GM12891 (cell line): ENCODE results near the gene CRADD.

Experiments
- PAX5 ChIP-seq: IDR thresholded peaks from 2 replicates; pipeline ENCODE4 v1.6.1; 2011; ENCODE audit warnings: low read length, moderate library complexity, mild to moderate bottlenecking; ENCODE audit not compliant: insufficient read depth, severe bottlenecking
- POLR2A ChIP-seq: IDR thresholded peaks from 2 replicates; pipeline ENCODE4 v1.6.1; 2011; ENCODE audit warnings: low read depth, low read length, control low read depth
- POLR2AphosphoS5 ChIP-seq: IDR thresholded peaks from 2 replicates; pipeline ENCODE4 v1.6.1; 2011; ENCODE audit warnings: low read depth, low read length, control low read depth
- POU2F2 ChIP-seq: IDR thresholded peaks from 2 replicates; pipeline ENCODE4 v1.6.1; 2011; ENCODE audit warnings: low read depth, mild to moderate bottlenecking, control low read depth, low read length, moderate library complexity
- SPI1 ChIP-seq: IDR thresholded peaks from 2 replicates; pipeline ENCODE4 v1.6.1; 2011; ENCODE audit warnings: low read depth, low read length, control low read depth
- TAF1 ChIP-seq: IDR thresholded peaks from 2 replicates; pipeline ENCODE4 v1.6.1; 2011; ENCODE audit warnings: low read depth, low read length, control low read depth

GRCh38 chr12:93908264-93908663 lies 231.1 kb downstream of the CRADD start:
- TF ChIP-seq POLR2AphosphoS5: no peak
- TF ChIP-seq POLR2A: no peak
- TF ChIP-seq TAF1: no peak
- TF ChIP-seq PAX5: no peak
- no peak for TF ChIP-seq SPI1
- no peak for TF ChIP-seq POU2F2
